SK-N-SH treated with all-trans-retinoic acid at 6 μM for 48 hours (cell line): ENCODE measurements around the gene MYO18A.
A peak's percentile ranks its signal among the peaks of the same experiment; 100 is the strongest.

Experiments
- ATAC-seq: fragments of 200-7000 bp; cut with Tn5 transposase; 3 replicates; pipeline ENCODE4 v1.9.1; 2020; ENCODE audit warnings: mild to moderate bottlenecking, moderate library complexity
- ARNTL ChIP-seq: fragments of 450-650 bp; formaldehyde crosslinking; IDR thresholded peaks from 2 replicates; pipeline ENCODE4 v1.5.0; 2020; ENCODE audit warnings: low read depth, mild to moderate bottlenecking, moderate library complexity, borderline replicate concordance
- BACH2 ChIP-seq: fragments of 250-450 bp; sonication (Bioruptor Pico); IDR thresholded peaks from 2 replicates; pipeline ENCODE4 v1.9.0; 2021; ENCODE audit warnings: mild to moderate bottlenecking, borderline replicate concordance
- CREB5 ChIP-seq: fragments of 250-450 bp; sonication (Bioruptor Pico); IDR thresholded peaks from 2 replicates; pipeline ENCODE4 v1.5.1; 2020; ENCODE audit warnings: low read depth, mild to moderate bottlenecking, moderate library complexity
- CSDC2 ChIP-seq: fragments of 250-450 bp; sonication (Bioruptor Pico); IDR thresholded peaks from 2 replicates; pipeline ENCODE4 v1.5.0; 2020; ENCODE audit warnings: mild to moderate bottlenecking, moderate library complexity
- CSRNP3 ChIP-seq: fragments of 250-450 bp; sonication (Bioruptor Pico); IDR thresholded peaks from 2 replicates; pipeline ENCODE4 v1.5.1; 2021; ENCODE audit warnings: mild to moderate bottlenecking, moderate library complexity
- GLIS3 ChIP-seq: fragments of 250-450 bp; sonication (Bioruptor Pico); IDR thresholded peaks from 2 replicates; pipeline ENCODE4 v1.5.0; 2020; ENCODE audit warnings: mild to moderate bottlenecking, moderate library complexity
- ISL1 ChIP-seq: fragments of 250-450 bp; sonication (Bioruptor Pico); IDR thresholded peaks from 2 replicates; pipeline ENCODE4 v2.1.2; 2022; ENCODE audit warnings: mild to moderate bottlenecking, moderate library complexity
- OSR1 ChIP-seq: fragments of 250-450 bp; sonication (Bioruptor Pico); IDR thresholded peaks from 2 replicates; pipeline ENCODE4 v1.8.0; 2022; ENCODE audit warnings: moderate library complexity, mild to moderate bottlenecking, inconsistent platforms
- PPARA ChIP-seq: fragments of 250-450 bp; sonication (Bioruptor Pico); IDR thresholded peaks from 2 replicates; pipeline ENCODE4 v1.5.0; 2020; ENCODE audit warnings: mild to moderate bottlenecking, borderline replicate concordance
- SNAI2 ChIP-seq: fragments of 250-450 bp; sonication (Bioruptor Pico); IDR thresholded peaks from 2 replicates; pipeline ENCODE4 v1.5.0; 2020; ENCODE audit warnings: mild to moderate bottlenecking, moderate library complexity
- TCF4 ChIP-seq: fragments of 250-450 bp; sonication (Bioruptor Pico); IDR thresholded peaks from 2 replicates; pipeline ENCODE4 v1.8.0; 2021; ENCODE audit warnings: mild to moderate bottlenecking, moderate library complexity, borderline replicate concordance
- TOX ChIP-seq: fragments of 250-450 bp; sonication (Bioruptor Pico); IDR thresholded peaks from 2 replicates; pipeline ENCODE4 v1.8.0; 2021; ENCODE audit warnings: mild to moderate bottlenecking, moderate library complexity, borderline replicate concordance
- ZFP3 ChIP-seq: fragments of 250-450 bp; sonication (Bioruptor Pico); IDR thresholded peaks from 2 replicates; pipeline ENCODE4 v1.5.0; 2020; ENCODE audit warnings: mild to moderate bottlenecking, moderate library complexity
- ZFP30 ChIP-seq: fragments of 450-650 bp; formaldehyde crosslinking; IDR thresholded peaks from 2 replicates; pipeline ENCODE4 v1.5.0; 2022; ENCODE audit warnings: mild to moderate bottlenecking, moderate library complexity
- ZNF70 ChIP-seq: fragments of 450-650 bp; formaldehyde crosslinking; IDR thresholded peaks from 2 replicates; pipeline ENCODE4 v1.5.0; 2020; ENCODE audit warnings: mild to moderate bottlenecking, moderate library complexity
- ZNF8 ChIP-seq: fragments of 450-650 bp; formaldehyde crosslinking; IDR thresholded peaks from 2 replicates; pipeline ENCODE4 v1.5.0; 2020; ENCODE audit warnings: mild to moderate bottlenecking, moderate library complexity
- TF ChIP-seq, protein P1 (sequence below): fragments of 250-450 bp; sonication (Bioruptor Pico); IDR thresholded peaks from 2 replicates; pipeline ENCODE4 v1.5.0; 2020; ENCODE audit warnings: mild to moderate bottlenecking, moderate library complexity
- TF ChIP-seq, protein P2 (sequence below): fragments of 250-450 bp; sonication (Bioruptor Pico); IDR thresholded peaks from 2 replicates; pipeline ENCODE4 v1.8.0; 2020; ENCODE audit warnings: mild to moderate bottlenecking, moderate library complexity, borderline replicate concordance

Gene MYO18A

GRCh38 chr17:29155227-29155965, 24.8 kb downstream of the MYO18A start:
- ATAC-seq, result peak; percentile 78
- TF ChIP-seq GLIS3 (CRISPR knock-in tag) (no peak), TOX (CRISPR knock-in tag) (no peak), ZNF8 (CRISPR knock-in tag) (no peak), BACH2 (no peak), SNAI2 (no peak), PPARA (CRISPR knock-in tag) (no peak), ISL1 (CRISPR knock-in tag) (no peak), ZFP30 (CRISPR knock-in tag) (no peak), CSDC2 (CRISPR knock-in tag) (no peak), CSRNP3 (CRISPR knock-in tag) (no peak), OSR1 (CRISPR knock-in tag) (no peak)
- TF ChIP-seq, protein P1, sequence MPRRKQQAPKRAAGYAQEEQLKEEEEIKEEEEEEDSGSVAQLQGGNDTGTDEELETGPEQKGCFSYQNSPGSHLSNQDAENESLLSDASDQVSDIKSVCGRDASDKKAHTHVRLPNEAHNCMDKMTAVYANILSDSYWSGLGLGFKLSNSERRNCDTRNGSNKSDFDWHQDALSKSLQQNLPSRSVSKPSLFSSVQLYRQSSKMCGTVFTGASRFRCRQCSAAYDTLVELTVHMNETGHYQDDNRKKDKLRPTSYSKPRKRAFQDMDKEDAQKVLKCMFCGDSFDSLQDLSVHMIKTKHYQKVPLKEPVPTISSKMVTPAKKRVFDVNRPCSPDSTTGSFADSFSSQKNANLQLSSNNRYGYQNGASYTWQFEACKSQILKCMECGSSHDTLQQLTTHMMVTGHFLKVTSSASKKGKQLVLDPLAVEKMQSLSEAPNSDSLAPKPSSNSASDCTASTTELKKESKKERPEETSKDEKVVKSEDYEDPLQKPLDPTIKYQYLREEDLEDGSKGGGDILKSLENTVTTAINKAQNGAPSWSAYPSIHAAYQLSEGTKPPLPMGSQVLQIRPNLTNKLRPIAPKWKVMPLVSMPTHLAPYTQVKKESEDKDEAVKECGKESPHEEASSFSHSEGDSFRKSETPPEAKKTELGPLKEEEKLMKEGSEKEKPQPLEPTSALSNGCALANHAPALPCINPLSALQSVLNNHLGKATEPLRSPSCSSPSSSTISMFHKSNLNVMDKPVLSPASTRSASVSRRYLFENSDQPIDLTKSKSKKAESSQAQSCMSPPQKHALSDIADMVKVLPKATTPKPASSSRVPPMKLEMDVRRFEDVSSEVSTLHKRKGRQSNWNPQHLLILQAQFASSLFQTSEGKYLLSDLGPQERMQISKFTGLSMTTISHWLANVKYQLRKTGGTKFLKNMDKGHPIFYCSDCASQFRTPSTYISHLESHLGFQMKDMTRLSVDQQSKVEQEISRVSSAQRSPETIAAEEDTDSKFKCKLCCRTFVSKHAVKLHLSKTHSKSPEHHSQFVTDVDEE (CRISPR knock-in tag), result no peak

GRCh38 chr17:29154516-29155226, 25.5 kb downstream of the MYO18A start:
- TF ChIP-seq ZFP3 (CRISPR knock-in tag) (no peak), ZNF70 (CRISPR knock-in tag) (no peak), GLIS3 (CRISPR knock-in tag) (no peak), BACH2 (no peak), ISL1 (CRISPR knock-in tag) (no peak), TOX (CRISPR knock-in tag) (no peak), CREB5 (CRISPR knock-in tag) (no peak)
- ATAC-seq, result no peak; the same call in 2 of the 3 replicates

GRCh38 chr17:29151567-29151966, 28.6 kb downstream of the MYO18A start:
- TF ChIP-seq TCF4, result no peak
- TF ChIP-seq ZFP3 (CRISPR knock-in tag), result 0 out of 2 replicates have a peak, but pooled peaks have one; percentile 31
- TF ChIP-seq CREB5 (CRISPR knock-in tag), result no peak
- no peak for TF ChIP-seq GLIS3 (CRISPR knock-in tag)
- no peak for TF ChIP-seq BACH2
- no peak for TF ChIP-seq CSDC2 (CRISPR knock-in tag)
- TF ChIP-seq, protein P2, sequence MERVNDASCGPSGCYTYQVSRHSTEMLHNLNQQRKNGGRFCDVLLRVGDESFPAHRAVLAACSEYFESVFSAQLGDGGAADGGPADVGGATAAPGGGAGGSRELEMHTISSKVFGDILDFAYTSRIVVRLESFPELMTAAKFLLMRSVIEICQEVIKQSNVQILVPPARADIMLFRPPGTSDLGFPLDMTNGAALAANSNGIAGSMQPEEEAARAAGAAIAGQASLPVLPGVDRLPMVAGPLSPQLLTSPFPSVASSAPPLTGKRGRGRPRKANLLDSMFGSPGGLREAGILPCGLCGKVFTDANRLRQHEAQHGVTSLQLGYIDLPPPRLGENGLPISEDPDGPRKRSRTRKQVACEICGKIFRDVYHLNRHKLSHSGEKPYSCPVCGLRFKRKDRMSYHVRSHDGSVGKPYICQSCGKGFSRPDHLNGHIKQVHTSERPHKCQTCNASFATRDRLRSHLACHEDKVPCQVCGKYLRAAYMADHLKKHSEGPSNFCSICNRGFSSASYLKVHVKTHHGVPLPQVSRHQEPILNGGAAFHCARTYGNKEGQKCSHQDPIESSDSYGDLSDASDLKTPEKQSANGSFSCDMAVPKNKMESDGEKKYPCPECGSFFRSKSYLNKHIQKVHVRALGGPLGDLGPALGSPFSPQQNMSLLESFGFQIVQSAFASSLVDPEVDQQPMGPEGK (CRISPR knock-in tag), result no peak
- no peak for TF ChIP-seq ARNTL (CRISPR knock-in tag)
- ATAC-seq, result no peak
